GM21723 (cell line): ENCODE results near the gene IFT52.

Experiments used
- ATAC-seq: cut with Tn5 transposase; IDR thresholded peaks from one replicate; pipeline ENCODE4 v1.9.1; 2021; ENCODE audit warnings: mild to moderate bottlenecking, moderate library complexity; ENCODE audit not compliant: unreplicated experiment

The IFT52 gene

DNA sequence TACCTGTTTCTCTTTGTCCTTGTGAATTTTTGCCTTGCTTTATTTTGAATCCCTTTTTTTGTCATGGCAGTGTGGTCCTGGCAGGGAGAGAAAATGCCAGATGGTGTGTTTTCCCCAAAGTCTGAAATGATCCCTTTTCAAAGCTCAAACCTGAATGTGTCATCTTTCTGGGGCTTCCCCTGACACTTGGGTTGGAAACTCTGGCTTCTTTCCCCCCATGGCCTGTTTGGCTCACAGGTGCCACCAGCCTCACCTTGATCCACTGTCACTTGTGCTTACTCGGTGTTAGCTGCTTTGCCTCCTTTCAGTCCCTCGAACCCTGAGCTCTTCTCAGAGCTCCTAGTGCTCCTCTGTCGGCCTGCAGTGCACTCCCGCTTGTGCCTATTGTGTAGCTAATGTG lies 98.4 kb downstream of the IFT52 start:
- ATAC-seq: no peak

GRCh38 chr20:43690943-43691598 lies 100.3 kb downstream of the IFT52 start:
- ATAC-seq: no peak

DNA sequence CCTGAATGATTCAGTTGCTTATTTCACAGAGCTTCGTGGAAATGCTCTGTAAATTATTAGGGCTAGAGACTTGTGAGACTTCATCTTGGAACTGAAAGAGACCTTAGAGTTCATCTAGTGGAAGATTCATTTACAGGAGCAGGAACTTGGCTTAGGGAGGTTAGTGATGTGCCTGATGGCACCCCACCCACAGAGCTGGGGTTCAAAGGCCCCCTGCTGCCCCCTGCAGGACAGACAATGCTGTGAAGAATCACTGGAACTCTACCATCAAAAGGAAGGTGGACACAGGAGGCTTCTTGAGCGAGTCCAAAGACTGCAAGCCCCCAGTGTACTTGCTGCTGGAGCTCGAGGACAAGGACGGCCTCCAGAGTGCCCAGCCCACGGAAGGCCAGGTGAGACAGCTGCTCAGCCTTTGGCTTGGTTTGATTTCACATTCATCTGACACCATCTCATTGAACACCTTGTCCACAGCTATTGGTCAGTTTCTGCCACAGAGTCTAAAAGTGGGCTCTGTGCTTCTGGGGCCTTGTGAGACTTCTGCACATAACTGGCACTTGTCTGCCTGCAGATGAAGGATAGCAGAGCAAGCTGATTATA lies 101.3 kb downstream of the IFT52 start:
- ATAC-seq: no peak

- no peak for ATAC-seq
These were observed 104.0 kb downstream of the IFT52 start for GRCh38 chr20:43694763-43695162.

DNA sequence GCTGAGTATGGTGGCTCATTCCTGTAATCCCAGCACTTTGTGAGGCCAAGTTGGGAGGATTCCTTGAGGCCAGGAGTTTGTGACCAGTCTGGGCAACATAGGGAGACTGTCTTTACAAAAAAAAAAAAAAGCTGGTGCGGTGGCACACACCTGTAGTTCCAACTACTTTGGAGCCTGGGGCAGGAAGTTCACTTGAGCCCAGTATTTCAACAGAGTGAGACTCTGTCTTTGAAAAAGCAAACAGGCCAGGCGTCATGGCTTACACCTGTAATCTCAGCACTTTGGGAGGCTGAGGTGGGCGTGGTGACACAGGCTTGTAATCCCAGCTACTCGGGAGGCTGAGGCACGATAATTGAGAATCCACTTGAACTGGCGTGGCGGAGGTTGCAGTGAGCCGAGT lies 104.8 kb downstream of the IFT52 start:
- ATAC-seq: no peak
